Transverse colon (tissue), 4 donors: ENCODE data around the gene STAC. TPM values are rescaled to one million over a fixed set of nuclear protein-coding genes. Genes with fewer than 3 reads are reported as not detected.
"Not testable (repeated sequence)": the region's sequence is repeated elsewhere in the genome, so short reads cannot be mapped to it uniquely, and the experiment has no call there.

Experiments
- DNase-seq: peaks from one replicate; pipeline ENCODE4 v3.0.0-alpha.2; 2019
- H3K27ac ChIP-seq, 4 donors: fragments of 200-600 bp; sonication (generic); 2 replicates each; pipeline ENCODE4 v1.5.1; 2016 to 2018; ENCODE audit warnings: inconsistent platforms in 4 of 4
- H3K27me3 ChIP-seq: fragments of 200-600 bp; sonication (generic); 2 replicates; pipeline ENCODE4 v1.5.1; 2017; ENCODE audit warnings: inconsistent platforms
- H3K36me3 ChIP-seq, 4 donors: fragments of 200-600 bp; sonication (generic); 2 replicates each; pipeline ENCODE4 v1.5.1; 2017 to 2019; ENCODE audit warnings: inconsistent platforms in 4 of 4
- H3K4me1 ChIP-seq, 4 donors: fragments of 200-600 bp; sonication (generic); 2 replicates each; pipeline ENCODE4 v1.5.1; 2017 to 2020; ENCODE audit warnings: inconsistent platforms in 4 of 4
- H3K4me3 ChIP-seq, 4 donors: fragments of 200-600 bp; sonication (generic); 1 replicate in 1 of 4; 2 replicates in 3 of 4; pipeline versions ENCODE4 v1.5.1 to v1.6.1; 2017 to 2019; ENCODE audit warnings: inconsistent platforms in 4 of 4
- H3K9me3 ChIP-seq, 2 donors: fragments of 200-600 bp; sonication (generic); 2 replicates each; pipeline ENCODE4 v1.5.1; 2017 to 2019; ENCODE audit warnings: inconsistent platforms in 2 of 2
- CTCF ChIP-seq, 5 experiments: fragments of 200-600 bp in 3 of 5; fragments of 450-650 bp in 2 of 5; sonication (generic) in 3 of 5; IDR thresholded peaks; 1 replicate in 2 of 5; 2 replicates in 3 of 5; pipeline ENCODE4 v1.5.1; 2016 to 2017; ENCODE audit warnings: antibody characterized with exemption in 5 of 5, inconsistent platforms in 3 of 5, mild to moderate bottlenecking in 2 of 5, moderate library complexity in 1 of 5
- EP300 ChIP-seq: sonication (generic); formaldehyde crosslinking; IDR thresholded peaks from one replicate; pipeline ENCODE4 v1.6.1; 2017; ENCODE audit warnings: antibody characterized with exemption, low read depth
- POLR2A ChIP-seq: fragments of 450-650 bp; IDR thresholded peaks from one replicate; pipeline ENCODE4 v1.6.1; 2016; ENCODE audit warnings: antibody characterized with exemption, mild to moderate bottlenecking, moderate library complexity
- POLR2AphosphoS5 ChIP-seq, 3 donors: sonication (generic); formaldehyde crosslinking; IDR thresholded peaks; one replicate each; pipeline ENCODE4 v1.6.1; 2016; ENCODE audit warnings: antibody characterized with exemption in 3 of 3
- WGBS, 2 donors: methylation state at CpG; one replicate each; pipeline ENCODE4 v1.1.5; 2018; ENCODE audit warnings: low coverage in 1 of 2; 5-methylcytosine and 5-hydroxymethylcytosine counted together
- in situ Hi-C, 4 donors: fragments of 200-750 bp; cut with MboI; loops; one replicate each; pipeline versions ENCODE4 v1.15.0 to v1.15.1; 2017; ENCODE audit warnings: low sequenced_read_pairs in 3 of 4, low pct_ligation_motif_present in 1 of 4, low pct_unique_long_range_greater_than_20kb in 1 of 4
- intact Hi-C: fragments of 100-400 bp; cut with DNase I; formaldehyde crosslinking; loops from one replicate; pipeline ENCODE4 v1.15.1; 2023; ENCODE audit warnings: low total_unique reads
- total RNA-seq, 4 donors: library from RNA; depleted of rRNA; stranded (reverse); fragments of >200 nt; gene quantifications; one replicate each; pipeline ENCODE4 v1.1.0, GENCODE V29; 2016

Gene STAC
- total RNA-seq, 4 donors from 2014 or later: 1.3 to 3.5 TPM; not detected in 2

GRCh38 chr3:36494461-36495109 is 114.3 kb downstream of the STAC start:
- H3K27ac ChIP-seq: peak overlapping the region in 3 of 4 donors; percentile 8 to 41 (median 20)
- peak; percentile 7 for DNase-seq
- 55 to 67% methylated on average over 2 to 3 of the region's 3 CpGs for WGBS, 2 donors
- in situ Hi-C loops: no loop called here
- no peak for TF ChIP-seq EP300
- no peak for TF ChIP-seq CTCF (IDR thresholded peaks at IDR 0.05)
- no peak for TF ChIP-seq POLR2A
- TF ChIP-seq POLR2AphosphoS5 (IDR thresholded peaks at IDR 0.05): no peak
- no peaks in the 10 kb centered on the region for H3K9me3 ChIP-seq
- intact Hi-C loops: no loop called here
- no peaks in the 10 kb centered on the region for H3K27me3 ChIP-seq
- H3K4me3 ChIP-seq: no peak overlapping the region
- H3K4me1 ChIP-seq: peaks cover 0 to 3% (median 1%) of the 10 kb centered on the region in 4 donors
- H3K36me3 ChIP-seq: no peaks in the 10 kb centered on the region

- in situ Hi-C loops: no loop called here
- Histone ChIP-seq H3K9me3 (no peaks in the 10 kb centered on the region), H3K4me1 (peaks cover 0 to 3% (median 1%) of the 10 kb centered on the region in 4 donors), H3K4me3 (no peak overlapping the region), H3K36me3 (no peaks in the 10 kb centered on the region), H3K27me3 (no peaks in the 10 kb centered on the region), H3K27ac (no peak overlapping the region)
- no peak for TF ChIP-seq POLR2AphosphoS5 (IDR thresholded peaks at IDR 0.05)
- TF ChIP-seq CTCF (IDR thresholded peaks at IDR 0.05): no peak
- TF ChIP-seq EP300: no peak
- TF ChIP-seq POLR2A: no peak
- WGBS, 2 donors: 37 to 51% methylated on average over 2 of the region's 2 CpGs
- intact Hi-C loops: no loop called here
- DNase-seq: no peak
Observed at GRCh38 chr3:36496684-36497633, 116.7 kb downstream of the STAC start.

- WGBS, 2 donors: 86 to 100% methylated on average over 2 of the region's 2 CpGs
- H3K9me3 ChIP-seq, H3K27me3 ChIP-seq, in situ Hi-C loops, intact Hi-C loops, DNase-seq, H3K4me1 ChIP-seq, H3K36me3 ChIP-seq, H3K27ac ChIP-seq, H3K4me3 ChIP-seq: not testable (repeated sequence)
Observed at GRCh38 chr3:36500053-36500452, 119.7 kb downstream of the STAC start.

GRCh38 chr3:36501616-36502015 is 121.3 kb downstream of the STAC start:
- no peaks in the 10 kb centered on the region for H3K36me3 ChIP-seq
- in situ Hi-C loops: no loop called here
- no peaks in the 10 kb centered on the region for H3K27me3 ChIP-seq
- DNase-seq: no peak
- no peak overlapping the region for H3K27ac ChIP-seq
- peaks cover 0 to 3% (median 0%) of the 10 kb centered on the region in 4 donors for H3K4me1 ChIP-seq
- no peak overlapping the region for H3K4me3 ChIP-seq
- no peaks in the 10 kb centered on the region for H3K9me3 ChIP-seq
- TF ChIP-seq CTCF (IDR thresholded peaks at IDR 0.05) (no peak), EP300 (no peak), POLR2AphosphoS5 (IDR thresholded peaks at IDR 0.05) (no peak), POLR2A (no peak)
- intact Hi-C loops: no loop called here
- 59 to 75% methylated on average over 1 of the region's 1 CpG for WGBS, 2 donors
